ENCODE results near the gene ROCK2.

Gene ROCK2

DNA sequence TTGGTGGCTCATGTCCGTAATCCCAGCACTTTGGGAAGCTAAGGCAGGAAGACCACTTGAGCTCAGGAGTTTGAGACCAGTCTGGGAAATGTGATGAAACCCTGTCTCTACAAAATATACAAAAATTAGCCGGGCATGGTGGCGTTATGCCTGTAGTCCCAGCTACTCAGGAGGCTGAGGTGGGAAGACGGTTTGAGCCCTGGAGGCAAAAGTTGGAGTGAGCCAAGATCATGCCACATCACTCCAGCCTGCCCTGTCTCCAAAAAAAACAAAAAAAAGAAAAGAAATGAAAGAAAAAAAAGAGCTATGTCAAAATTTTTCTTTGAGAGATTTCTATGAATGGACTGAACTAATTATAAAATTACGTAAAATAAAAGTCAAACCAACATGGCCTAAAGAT lies 34.7 kb downstream of the ROCK2 start:
- no peak for DNase-seq (ENCODE audit: low read depth in 2 of 2)

- no peak for DNase-seq (ENCODE audit: low read depth in 2 of 2)
Observed at GRCh38 chr2:11307764-11308415, 36.5 kb downstream of the ROCK2 start.

- no peak for DNase-seq (ENCODE audit: low read depth in 2 of 2)
Observed at GRCh38 chr2:11305958-11306357, 38.5 kb downstream of the ROCK2 start.

GRCh38 chr2:11305338-11305737 lies 39.1 kb downstream of the ROCK2 start:
- DNase-seq (ENCODE audit: low read depth in 2 of 2): no peak

DNA sequence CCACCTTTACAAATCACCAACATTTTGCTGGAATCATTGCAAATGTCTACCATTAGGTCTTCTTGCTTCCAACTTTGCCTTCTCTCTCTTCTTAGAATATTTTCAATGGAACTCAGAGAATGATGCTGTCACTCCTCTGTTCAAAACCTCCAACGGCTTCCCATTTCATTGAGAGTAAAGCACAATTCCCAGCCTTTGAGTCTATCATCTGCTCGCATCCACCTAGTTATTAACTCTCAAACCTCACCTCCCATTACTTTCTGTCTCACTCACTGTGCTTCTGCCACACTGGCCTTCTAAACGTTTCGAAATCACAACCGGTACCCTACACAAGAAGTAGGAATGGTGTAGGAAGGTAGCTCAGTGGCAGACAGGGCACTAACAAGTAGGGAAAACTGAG lies 40.0 kb downstream of the ROCK2 start:
- DNase-seq (ENCODE audit: low read depth in 2 of 2): no peak

DNA sequence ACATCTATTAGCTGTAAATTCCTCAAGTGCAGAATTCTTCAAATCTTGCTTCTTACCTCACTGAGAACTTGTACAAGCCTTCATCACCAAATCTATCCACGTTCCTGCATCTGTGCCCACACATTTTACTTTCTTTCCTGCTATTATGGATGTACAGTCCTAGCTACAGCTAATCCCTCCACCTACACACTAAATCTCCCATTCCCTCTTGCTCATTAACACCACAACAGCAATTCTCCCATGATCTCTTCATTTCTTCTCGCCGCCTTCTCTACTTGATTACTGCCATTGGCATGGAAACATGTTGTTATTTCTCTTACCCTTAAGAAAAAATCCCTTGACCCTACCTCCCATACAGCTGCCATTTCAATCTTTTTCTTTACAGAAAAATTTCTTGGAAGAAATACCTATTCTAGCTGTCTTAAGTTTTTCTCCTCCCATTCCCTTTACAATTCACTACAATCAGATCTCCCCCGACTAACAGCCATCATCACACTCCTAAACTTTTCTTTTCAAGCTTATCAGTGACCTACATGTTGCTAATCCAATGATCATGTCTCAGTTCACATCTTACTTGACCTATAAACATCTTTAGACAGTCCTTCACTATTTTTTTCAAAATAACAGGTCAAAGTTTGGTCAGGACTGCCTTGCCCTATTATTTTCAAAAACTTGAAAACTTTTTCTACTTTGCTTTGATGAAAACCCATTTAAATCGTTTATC lies 41.0 kb downstream of the ROCK2 start:
- no peak for DNase-seq (ENCODE audit: low read depth in 2 of 2)

DNA sequence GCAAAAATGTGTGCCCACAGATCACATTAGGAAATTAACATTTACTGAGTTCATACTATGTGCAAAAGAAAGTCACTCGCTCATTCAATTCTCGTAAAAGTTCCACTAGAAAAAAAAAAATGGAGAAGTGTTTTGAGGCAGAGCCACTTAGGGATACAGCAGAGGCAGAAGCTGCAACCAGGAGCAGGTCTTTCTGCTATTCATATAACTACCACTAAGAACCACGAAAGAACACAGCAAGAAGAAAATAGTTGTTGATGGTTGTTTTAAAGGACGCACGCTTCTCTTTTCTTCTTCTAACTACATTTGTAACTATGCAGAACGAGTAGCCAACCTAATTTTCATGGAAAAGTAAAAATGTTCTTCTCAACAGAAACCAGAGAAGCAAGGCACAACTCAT lies 45.0 kb downstream of the ROCK2 start:
- no peak for DNase-seq (ENCODE audit: low read depth in 2 of 2)

DNA sequence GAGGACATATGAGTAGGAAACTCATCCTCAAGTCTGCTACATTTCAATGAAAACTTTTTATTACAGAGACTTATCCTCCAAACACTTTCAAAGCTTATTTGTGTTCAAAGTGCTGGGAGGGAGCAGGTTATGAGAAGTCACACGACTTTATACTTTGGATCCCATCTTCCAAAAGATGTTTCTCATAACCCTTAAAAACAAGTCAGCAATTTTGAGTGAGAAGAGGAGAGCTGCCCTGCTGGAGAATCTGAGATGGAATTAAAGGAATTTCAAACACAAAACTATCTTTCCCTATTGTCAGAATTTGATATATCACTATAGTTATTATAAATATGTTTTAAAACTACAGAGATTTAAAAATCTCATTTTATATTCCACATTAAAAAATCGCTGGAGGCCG lies 45.8 kb downstream of the ROCK2 start:
- DNase-seq (ENCODE audit: low read depth in 2 of 2): no peak

GRCh38 chr2:11296401-11296800 lies 48.0 kb downstream of the ROCK2 start:
- DNase-seq (ENCODE audit: low read depth in 2 of 2): no peak

DNA sequence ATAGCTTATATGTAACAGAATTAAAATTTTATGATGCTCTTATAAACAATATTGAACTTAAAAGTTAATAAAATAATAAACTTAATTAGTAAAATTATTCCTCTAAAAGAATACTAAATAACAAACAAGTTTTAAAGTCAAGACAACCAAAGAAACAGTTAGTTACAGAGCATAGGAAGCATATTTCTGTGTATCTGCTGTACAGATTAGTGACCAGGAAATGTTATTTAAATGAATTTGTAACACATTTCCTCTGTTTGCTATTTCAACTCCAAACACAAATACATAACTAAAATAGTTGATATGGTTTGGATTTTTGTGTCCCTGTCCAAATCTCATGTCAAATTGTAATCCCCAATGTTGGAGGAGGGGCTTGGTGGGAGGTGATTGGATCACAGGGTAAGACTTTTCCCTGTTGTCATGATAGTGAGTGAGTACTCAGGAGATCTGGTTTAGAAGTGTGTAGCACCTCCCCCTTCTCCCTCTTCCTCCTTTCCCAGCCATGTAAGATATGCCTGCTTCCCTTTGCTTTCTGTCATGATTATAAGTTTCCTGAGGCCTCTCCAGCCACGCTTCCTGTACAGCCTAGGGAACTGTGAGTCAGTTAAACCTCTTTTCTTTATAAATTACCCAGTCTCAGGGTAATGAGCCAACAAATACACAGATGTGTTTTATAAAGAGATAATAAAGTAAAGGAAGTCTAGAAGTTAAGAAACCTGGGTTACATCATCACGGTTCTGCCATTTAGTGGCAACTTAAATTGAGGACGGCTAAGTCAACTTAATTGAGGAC lies 51.8 kb downstream of the ROCK2 start:
- DNase-seq (ENCODE audit: low read depth in 2 of 2): no peak

GRCh38 chr2:11290713-11291112 lies 53.7 kb downstream of the ROCK2 start:
- no peak for DNase-seq (ENCODE audit: low read depth in 2 of 2)

DNA sequence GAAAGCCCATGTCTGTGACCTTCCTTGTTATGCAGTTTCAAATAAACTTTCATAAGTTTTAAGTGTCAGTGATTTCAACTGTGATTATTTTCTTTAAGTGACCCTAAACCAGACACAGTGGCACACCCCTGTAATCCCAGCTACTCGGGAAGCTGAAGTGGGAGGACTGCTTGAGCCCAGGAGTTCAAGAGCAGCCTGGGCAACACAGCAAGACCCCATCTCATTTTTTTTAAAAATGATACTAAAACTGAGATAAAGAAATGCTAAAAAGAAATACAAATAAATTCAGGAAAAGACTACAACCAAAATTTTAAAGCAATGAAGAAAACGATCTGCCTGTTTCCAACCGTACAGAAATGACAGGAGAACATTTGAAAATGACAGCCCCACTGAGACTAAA lies 54.2 kb downstream of the ROCK2 start:
- DNase-seq (ENCODE audit: low read depth in 2 of 2): no peak

- DNase-seq (ENCODE audit: low read depth in 2 of 2): no peak
Observed at GRCh38 chr2:11288431-11288830, 56.0 kb downstream of the ROCK2 start.

DNA sequence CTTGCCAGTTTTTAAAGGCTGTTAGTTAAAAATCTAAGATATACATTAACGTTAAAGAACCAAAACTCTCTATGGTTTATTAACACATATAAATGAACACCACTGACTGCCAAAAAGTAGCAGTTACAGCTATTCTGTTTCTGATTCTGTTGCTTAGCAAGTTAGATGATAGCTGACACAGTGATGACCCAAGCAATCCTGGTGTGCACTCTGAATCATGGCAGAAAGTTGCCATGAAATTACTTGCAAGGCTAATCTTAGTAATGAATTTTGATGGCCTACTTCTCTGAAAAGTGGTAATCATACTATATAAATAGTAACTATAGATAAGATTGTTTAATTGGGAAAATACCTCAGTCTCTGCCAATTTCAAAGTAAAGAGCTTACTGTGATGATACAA lies 57.7 kb downstream of the ROCK2 start:
- DNase-seq (ENCODE audit: low read depth in 2 of 2): no peak

- DNase-seq (ENCODE audit: low read depth in 2 of 2): no peak
Observed at GRCh38 chr2:11286323-11286722, 58.1 kb downstream of the ROCK2 start.

GRCh38 chr2:11285499-11285898 lies 58.9 kb downstream of the ROCK2 start:
- DNase-seq (ENCODE audit: low read depth in 2 of 2): no peak

- no peak for DNase-seq (ENCODE audit: low read depth in 2 of 2)
Observed at GRCh38 chr2:11281186-11281585, 63.2 kb downstream of the ROCK2 start.

- no peak for DNase-seq (ENCODE audit: low read depth in 2 of 2)
Observed at GRCh38 chr2:11280713-11281112, 63.7 kb downstream of the ROCK2 start.

- no peak for DNase-seq (ENCODE audit: low read depth in 2 of 2)
Observed at GRCh38 chr2:11279398-11279797, 65.0 kb downstream of the ROCK2 start.

GRCh38 chr2:11278219-11278618 lies 66.2 kb downstream of the ROCK2 start:
- no peak for DNase-seq (ENCODE audit: low read depth in 2 of 2)

GRCh38 chr2:11275910-11276309 lies 68.5 kb downstream of the ROCK2 start:
- DNase-seq (ENCODE audit: low read depth in 2 of 2): no peak

- DNase-seq (ENCODE audit: low read depth in 2 of 2): no peak
Observed at GRCh38 chr2:11270891-11271290, 73.5 kb downstream of the ROCK2 start.

GRCh38 chr2:11267931-11268330 lies 76.5 kb downstream of the ROCK2 start:
- no peak for DNase-seq (ENCODE audit: low read depth in 2 of 2)
